K562 (cell line): ENCODE data around the gene PUM1. TPM values are rescaled to one million over a fixed set of nuclear protein-coding genes. Genes with fewer than 3 reads are reported as not detected.

ENCODE experiments used
- ADNP ChIP-seq: fragments of 200-800 bp; sonication (Bioruptor generic); IDR thresholded peaks from 2 replicates; pipeline ENCODE4 v1.6.1; 2016; ENCODE audit warnings: missing genetic modification characterization, missing compliant biosample characterization
- ARID3B ChIP-seq: fragments of 250-450 bp; sonication (Bioruptor Pico); IDR thresholded peaks from 2 replicates; pipeline ENCODE4 v1.4.0; 2020; ENCODE audit warnings: borderline replicate concordance
- CBX8 ChIP-seq: fragments of 200-600 bp; sonication (generic); IDR thresholded peaks from 2 replicates; pipeline ENCODE4 v1.6.1; 2012; ENCODE audit warnings: borderline replicate concordance, mixed run types, low read depth, mild to moderate bottlenecking, moderate library complexity, mixed read lengths, low read length, control low read depth, inconsistent platforms; ENCODE audit not compliant: poor library complexity, severe bottlenecking; ENCODE audit errors: extremely low read depth
- CHD4 ChIP-seq: fragments of 200-600 bp; sonication (generic); IDR thresholded peaks from 3 replicates; pipeline ENCODE4 v1.6.1; 2012; ENCODE audit warnings: low read depth, mild to moderate bottlenecking, mixed read lengths, low read length, inconsistent platforms; ENCODE audit not compliant: insufficient read depth, insufficient replicate concordance, poor library complexity, severe bottlenecking
- COPS2 ChIP-seq: fragments of 450-650 bp; conservative IDR thresholded peaks from 2 replicates; pipeline ENCODE4 v1.6.1; 2016; ENCODE audit warnings: mild to moderate bottlenecking, moderate library complexity
- ELF2 ChIP-seq: fragments of 250-450 bp; sonication (Bioruptor Pico); IDR thresholded peaks from 2 replicates; pipeline ENCODE4 v1.5.0; 2021; ENCODE audit warnings: mild to moderate bottlenecking
- ELF4 ChIP-seq: fragments of 450-650 bp; formaldehyde crosslinking; IDR thresholded peaks from 2 replicates; pipeline ENCODE4 v1.4.0; 2022; ENCODE audit warnings: missing genetic modification characterization
- GATA2 ChIP-seq: sonication (generic); formaldehyde crosslinking; IDR thresholded peaks from 2 replicates; pipeline ENCODE4 v1.4.0; 2020; ENCODE audit warnings: mild to moderate bottlenecking, missing genetic modification reagents
- ILK ChIP-seq: fragments of 450-650 bp; IDR thresholded peaks from 2 replicates; pipeline ENCODE4 v1.6.1; 2016; ENCODE audit warnings: missing genetic modification characterization, low read depth, mild to moderate bottlenecking, missing compliant biosample characterization, moderate library complexity, borderline replicate concordance
- JUND ChIP-seq, 2 experiments: IDR thresholded peaks; 2 replicates in 1 of 2; 3 replicates in 1 of 2; pipeline ENCODE4 v1.6.1; 2011; ENCODE audit warnings: borderline replicate concordance in 2 of 2, low read depth in 2 of 2, low read length in 2 of 2, improper control_type of control experiment in 1 of 2, missing biosample characterization in 1 of 2, missing genetic modification characterization in 1 of 2, missing genetic modification reagents in 1 of 2
- KAT2B ChIP-seq: IDR thresholded peaks from one replicate; pipeline ENCODE4 v1.6.1; 2012; ENCODE audit warnings: low read depth, mild to moderate bottlenecking, control low read depth, inconsistent platforms, low read length, moderate library complexity
- KDM1A ChIP-seq, 2 experiments: fragments of 450-650 bp; IDR thresholded peaks; 2 replicates each; pipeline ENCODE4 v1.6.1; 2016; ENCODE audit warnings: mild to moderate bottlenecking in 2 of 2
- MEF2D ChIP-seq: conservative IDR thresholded peaks from 2 replicates; pipeline ENCODE4 v1.6.1; 2016; ENCODE audit warnings: low read depth, missing genetic modification characterization, missing compliant biosample characterization
- MLX ChIP-seq, 2 experiments: fragments of 450-650 bp in 1 of 2; sonication (generic) in 1 of 2; formaldehyde crosslinking; conservative IDR thresholded peaks; 2 replicates each; pipeline versions ENCODE4 v1.4.0 to v1.8.1; 2020 to 2022; ENCODE audit warnings: mild to moderate bottlenecking in 1 of 2, missing genetic modification reagents in 1 of 2
- RBFOX2 ChIP-seq: fragments of 200-400 bp; formaldehyde crosslinking; IDR thresholded peaks from 2 replicates; pipeline ENCODE4 v1.6.1; 2017; ENCODE audit warnings: low read depth, mild to moderate bottlenecking, low read length, moderate library complexity
- RBM17 ChIP-seq: fragments of 200-400 bp; formaldehyde crosslinking; IDR thresholded peaks from 2 replicates; pipeline ENCODE4 v1.6.1; 2017; ENCODE audit warnings: low read depth, mild to moderate bottlenecking, low read length, borderline replicate concordance
- TCF7 ChIP-seq: sonication (generic); IDR thresholded peaks from 2 replicates; pipeline ENCODE4 v1.6.1; 2016; ENCODE audit warnings: antibody characterized with exemption, borderline replicate concordance
- ZEB2 ChIP-seq: fragments of 450-650 bp; IDR thresholded peaks from 2 replicates; pipeline ENCODE4 v1.6.1; 2016
- ZNF140 ChIP-seq: fragments of 250-450 bp; sonication (Bioruptor Pico); IDR thresholded peaks from 2 replicates; pipeline ENCODE4 v1.8.0; 2021; ENCODE audit warnings: moderate library complexity, mild to moderate bottlenecking, inconsistent platforms
- ZNF143 ChIP-seq: sonication (generic); formaldehyde crosslinking; IDR thresholded peaks from 2 replicates; pipeline ENCODE4 v1.9.0; 2022; ENCODE audit warnings: mild to moderate bottlenecking, missing genetic modification reagents
- ZNF212 ChIP-seq: fragments of 450-650 bp; formaldehyde crosslinking; IDR thresholded peaks from 2 replicates; pipeline ENCODE4 v1.4.0; 2020; ENCODE audit warnings: mild to moderate bottlenecking
- ZNF354B ChIP-seq: fragments of 250-450 bp; sonication (Bioruptor Pico); IDR thresholded peaks from 2 replicates; pipeline ENCODE4 v1.4.0; 2020
- ZNF395 ChIP-seq: fragments of 200-800 bp; sonication (Bioruptor generic); IDR thresholded peaks from 2 replicates; pipeline ENCODE4 v1.6.1; 2017; ENCODE audit warnings: missing genetic modification characterization, missing compliant biosample characterization
- ZNF764 ChIP-seq: fragments of 250-450 bp; sonication (Bioruptor Pico); IDR thresholded peaks from 2 replicates; pipeline ENCODE4 v1.4.0; 2020; ENCODE audit warnings: low read depth, mild to moderate bottlenecking, moderate library complexity
- polyA plus RNA-seq, 8 experiments: library from polyadenylated mRNA; depleted of rRNA in 4 of 8; stranded (reverse) in 5 of 8; unstranded in 3 of 8; fragments of >200 nt; fragmentation: Nextera tagmentation in 2 of 8; fragmentation: Illumina TruSeq in 1 of 8; extraction: Ambion mirVana in 2 of 8; extraction: Trizol in 1 of 8; gene quantifications; 2 replicates each; pipeline versions ENCODE4 v1.2.1 to v1.2.3, GENCODE V29; 2011 to 2014; ENCODE audit warnings: inconsistent platforms in 1 of 8, missing spikeins in 1 of 8
- total RNA-seq, 7 experiments: library from RNA; depleted of rRNA in 6 of 7; stranded (reverse); fragments of >200 nt in 6 of 7; fragmentation: Illumina TruSeq in 2 of 7; extraction: Trizol in 2 of 7; gene quantifications; 2 replicates each; pipeline versions ENCODE4 v1.2.1 to v1.2.3, GENCODE V29; 2011 to 2021; ENCODE audit warnings: low replicate concordance in 1 of 7

Gene PUM1
- total and polyA plus RNA-seq, 9 of the 15 experiments (the other 6 are each of a cell fraction or from before 2014, with no cell fraction given), result 37.7 to 104 (median 55.7) TPM

GRCh38 chr1:30886710-30887428 is 178.6 kb downstream of the PUM1 start (continued):
- TF ChIP-seq ARID3B (CRISPR knock-in tag) (no peak), MEF2D (peak; percentile 47; the same call in 1 of the 2 replicates), ZEB2 (peak; percentile 44; the same call in 1 of the 2 replicates), GATA2 (CRISPR knock-in tag) (peak; percentile 61; the same call in 1 of the 2 replicates), ZNF140 (CRISPR knock-in tag) (no peak), ELF2 (CRISPR knock-in tag) (no peak), ZNF354B (CRISPR knock-in tag) (no peak), TCF7 (no peak), RBFOX2 (peak; percentile 66), ELF4 (no peak), RBM17 (no peak), CHD4 (peak; percentile 96), CBX8 (no peak), COPS2 (no peak), ZNF143 (CRISPR knock-in tag) (no peak), ILK (tag) (no peak), ZNF212 (CRISPR knock-in tag) (no peak), KAT2B (no peak), ADNP (tag) (peak; percentile 99), MLX (CRISPR knock-in tag; conservative IDR thresholded peaks at IDR 0.05) (no peak), ZNF764 (CRISPR knock-in tag) (no peak), JUND (IDR thresholded peaks at IDR 0.05; ENCODE audit: borderline replicate concordance, low read depth, low read length) (no peak), JUND (tag; IDR thresholded peaks at IDR 0.05; ENCODE audit: borderline replicate concordance, low read depth, low read length) (peak; percentile 13; the same call in 1 of the 3 replicates), KDM1A (IDR thresholded peaks at IDR 0.05) (peak; percentile 89 to 95), ZNF395 (0 out of 2 replicates have a peak, but pooled peaks have one; percentile 28)
